ENCODE measurements around the gene HTT.
"Not testable (repeated sequence)": the region's sequence is repeated elsewhere in the genome, so short reads cannot be mapped to it uniquely, and the experiment has no call there.

Gene HTT

DNA sequence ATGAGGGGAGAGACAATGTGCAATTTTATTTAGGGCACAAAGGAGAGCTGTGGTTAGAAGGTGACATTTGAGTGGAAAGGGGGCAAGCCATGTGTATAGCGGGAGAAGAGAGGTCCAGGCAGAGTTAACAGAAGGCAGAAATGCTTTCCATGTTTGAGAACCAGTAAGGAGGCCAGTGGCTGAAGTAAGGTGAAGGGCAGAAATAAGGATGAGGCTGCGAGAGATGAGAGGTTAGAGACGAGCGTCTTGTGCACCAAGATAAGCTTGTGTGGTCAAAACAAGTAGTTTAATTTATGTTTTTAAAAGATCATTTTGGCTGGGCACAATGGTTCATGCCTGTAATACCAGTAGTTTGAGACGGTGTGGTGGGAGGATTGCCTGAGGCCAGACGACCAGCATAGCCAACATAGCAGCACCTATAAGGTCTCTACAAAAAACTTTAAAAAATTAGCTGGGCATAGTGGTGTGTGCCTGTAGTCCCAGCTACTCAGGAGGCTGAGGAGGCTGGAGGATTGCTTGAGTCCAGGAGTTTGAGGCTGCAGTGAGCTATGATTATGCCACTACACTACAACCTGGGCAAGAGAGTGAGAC, 8.5 kb downstream of the HTT start:
- TF ChIP-seq ZNF274 (IDR thresholded peaks at IDR 0.05; ENCODE audit: low read depth, low read length): no peak
- no peak overlapping the region for H3K4me3 ChIP-seq (ENCODE audit: low read length)

DNA sequence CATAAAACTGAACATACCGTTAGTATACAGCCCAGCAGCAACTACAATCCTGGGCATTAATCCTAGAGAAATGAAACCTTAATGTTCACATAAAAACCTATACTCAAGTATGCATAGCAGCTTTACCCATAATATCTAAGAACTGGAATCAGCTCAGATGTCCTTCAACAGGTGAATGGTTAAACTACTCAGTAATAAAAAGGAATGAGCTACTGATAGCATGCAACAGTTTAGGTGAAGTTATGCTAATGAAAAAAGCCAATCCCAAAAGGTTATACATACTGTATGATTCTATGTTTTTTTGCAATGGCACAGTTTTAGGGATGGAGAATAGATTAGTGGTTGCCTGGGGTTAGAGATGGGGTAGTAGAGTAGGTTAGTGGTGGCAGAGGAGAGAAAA, 9.3 kb downstream of the HTT start:
- TF ChIP-seq ZNF274 (IDR thresholded peaks at IDR 0.05; ENCODE audit: low read depth, low read length): no peak
- H3K4me3 ChIP-seq (ENCODE audit: low read length): no peak overlapping the region

DNA sequence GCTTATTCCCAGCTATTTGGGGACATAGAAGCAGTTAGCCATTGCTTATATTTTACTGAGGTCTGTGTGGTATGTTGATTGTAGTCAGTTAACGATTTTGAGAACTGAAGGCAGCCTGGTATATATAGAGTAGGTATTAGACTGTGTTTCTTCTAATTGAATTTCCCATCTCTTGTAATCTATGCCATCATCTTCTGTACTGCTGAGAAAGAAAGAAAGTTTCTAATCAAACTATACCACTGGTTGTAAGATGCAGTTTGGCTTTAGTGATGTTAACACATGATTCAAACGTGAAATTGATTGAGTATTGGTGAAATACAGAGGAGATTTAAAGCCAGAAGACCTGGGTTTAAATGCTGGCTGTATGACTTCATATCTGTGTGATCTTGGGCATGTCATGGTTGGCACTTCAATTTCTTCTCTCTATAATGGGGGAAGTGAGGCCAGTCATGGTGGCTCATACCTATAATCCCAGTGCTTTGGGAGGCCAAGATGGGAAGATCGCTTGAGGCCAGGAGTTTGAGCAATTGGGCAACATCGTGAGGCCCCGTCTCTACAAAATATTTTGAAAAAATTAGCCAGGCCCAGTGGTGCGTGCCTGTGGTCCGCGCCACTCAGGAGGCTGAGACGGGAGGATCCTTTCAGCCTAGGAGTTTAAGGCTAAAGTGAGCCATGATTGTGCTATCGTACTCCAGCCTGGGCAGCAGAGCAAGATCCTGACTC, 11.6 kb downstream of the HTT start:
- TF ChIP-seq ZNF274 (IDR thresholded peaks at IDR 0.05; ENCODE audit: low read depth, low read length): no peak

GRCh38 chr4:3087115-3087797, 12.8 kb downstream of the HTT start:
- H3K4me3 ChIP-seq (ENCODE audit: low read length): no peak overlapping the region
- TF ChIP-seq ZNF274 (IDR thresholded peaks at IDR 0.05; ENCODE audit: low read depth, low read length): no peak

More for the DNA sequence above, 11.6 kb downstream of the HTT start:
- no peak overlapping the region for H3K4me3 ChIP-seq (ENCODE audit: low read length)

DNA sequence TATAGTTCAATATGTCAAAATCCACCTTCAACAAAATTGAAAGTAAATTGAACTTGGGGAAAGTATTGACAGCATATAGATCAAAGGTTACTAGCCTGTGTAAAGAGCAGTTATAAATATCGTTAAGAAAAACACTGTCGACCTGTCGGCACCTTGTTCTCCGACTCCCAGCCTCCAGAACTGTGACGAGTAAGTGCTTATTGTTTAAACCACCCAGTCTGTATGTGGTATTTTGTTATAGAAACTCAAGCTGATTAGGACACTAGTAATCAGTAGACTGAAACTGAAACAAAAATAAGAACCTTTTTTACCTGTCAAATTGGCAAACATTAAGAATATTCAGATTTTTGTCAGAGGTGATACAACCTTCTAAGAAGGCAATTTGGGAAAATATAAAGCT, 17.0 kb downstream of the HTT start:
- no peak for TF ChIP-seq ZNF274 (IDR thresholded peaks at IDR 0.05; ENCODE audit: low read depth, low read length)
- no peak overlapping the region for H3K4me3 ChIP-seq (ENCODE audit: low read length)

DNA sequence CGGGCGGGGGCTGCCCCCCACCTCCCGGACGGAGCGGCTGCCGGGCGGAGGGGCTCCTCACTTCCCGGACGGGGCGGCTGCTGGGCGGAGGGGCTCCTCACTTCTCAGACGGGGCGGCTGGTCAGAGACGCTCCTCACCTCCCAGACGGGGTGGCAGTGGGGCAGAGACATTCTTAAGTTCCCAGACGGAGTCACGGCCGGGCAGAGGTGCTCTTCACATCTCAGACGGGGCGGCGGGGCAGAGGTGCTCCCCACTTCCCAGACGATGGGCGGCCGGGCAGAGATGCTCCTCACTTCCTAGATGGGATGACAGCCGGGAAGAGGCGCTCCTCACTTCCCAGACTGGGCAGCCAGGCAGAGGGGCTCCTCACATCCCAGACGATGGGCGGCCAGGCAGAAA, 20.2 kb downstream of the HTT start:
- not testable (repeated sequence) for H3K4me3 ChIP-seq (ENCODE audit: low read length)

DNA sequence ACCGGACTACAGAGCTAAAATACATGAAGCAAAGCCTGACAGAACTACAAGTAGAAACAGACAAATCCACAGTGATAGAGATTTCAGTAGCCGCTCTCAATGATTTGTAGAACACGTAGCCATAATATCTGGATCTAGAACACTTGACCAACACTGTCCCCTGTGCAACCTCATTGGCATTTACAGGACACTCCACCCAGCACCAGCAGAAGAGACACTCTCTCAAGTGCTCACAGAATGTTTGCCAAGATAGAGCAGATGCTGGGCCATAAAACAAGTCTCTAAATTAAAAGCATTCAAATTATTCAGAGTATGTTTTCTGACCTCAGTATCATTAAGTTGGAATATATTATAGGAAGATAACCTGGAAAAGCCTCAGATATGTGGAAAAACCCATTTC, 21.7 kb downstream of the HTT start:
- TF ChIP-seq ZNF274 (IDR thresholded peaks at IDR 0.05; ENCODE audit: low read depth, low read length): no peak

DNA sequence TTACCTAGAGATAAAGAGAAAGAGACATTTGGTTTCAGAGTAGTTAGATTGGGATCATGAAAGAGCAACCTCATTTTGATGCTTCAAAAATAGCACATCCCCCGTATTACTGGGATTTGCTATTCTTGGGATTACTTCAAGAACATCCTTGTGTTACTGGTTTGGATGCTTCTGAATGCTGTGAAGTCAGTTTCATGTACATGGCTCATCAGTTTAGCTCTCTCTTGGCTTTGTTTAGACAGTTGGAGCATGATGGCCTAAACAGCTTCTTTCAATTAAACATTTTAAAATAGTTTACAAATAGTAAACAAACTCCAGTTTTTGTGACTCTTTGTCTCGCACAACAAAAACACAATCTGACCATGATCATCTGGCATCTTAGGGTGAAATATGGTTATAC, 23.9 kb downstream of the HTT start:
- no peak overlapping the region for H3K4me3 ChIP-seq (ENCODE audit: low read length)
- TF ChIP-seq ZNF274 (IDR thresholded peaks at IDR 0.05; ENCODE audit: low read depth, low read length): no peak

More for the DNA sequence above, 21.7 kb downstream of the HTT start:
- H3K4me3 ChIP-seq (ENCODE audit: low read length): no peak overlapping the region

DNA sequence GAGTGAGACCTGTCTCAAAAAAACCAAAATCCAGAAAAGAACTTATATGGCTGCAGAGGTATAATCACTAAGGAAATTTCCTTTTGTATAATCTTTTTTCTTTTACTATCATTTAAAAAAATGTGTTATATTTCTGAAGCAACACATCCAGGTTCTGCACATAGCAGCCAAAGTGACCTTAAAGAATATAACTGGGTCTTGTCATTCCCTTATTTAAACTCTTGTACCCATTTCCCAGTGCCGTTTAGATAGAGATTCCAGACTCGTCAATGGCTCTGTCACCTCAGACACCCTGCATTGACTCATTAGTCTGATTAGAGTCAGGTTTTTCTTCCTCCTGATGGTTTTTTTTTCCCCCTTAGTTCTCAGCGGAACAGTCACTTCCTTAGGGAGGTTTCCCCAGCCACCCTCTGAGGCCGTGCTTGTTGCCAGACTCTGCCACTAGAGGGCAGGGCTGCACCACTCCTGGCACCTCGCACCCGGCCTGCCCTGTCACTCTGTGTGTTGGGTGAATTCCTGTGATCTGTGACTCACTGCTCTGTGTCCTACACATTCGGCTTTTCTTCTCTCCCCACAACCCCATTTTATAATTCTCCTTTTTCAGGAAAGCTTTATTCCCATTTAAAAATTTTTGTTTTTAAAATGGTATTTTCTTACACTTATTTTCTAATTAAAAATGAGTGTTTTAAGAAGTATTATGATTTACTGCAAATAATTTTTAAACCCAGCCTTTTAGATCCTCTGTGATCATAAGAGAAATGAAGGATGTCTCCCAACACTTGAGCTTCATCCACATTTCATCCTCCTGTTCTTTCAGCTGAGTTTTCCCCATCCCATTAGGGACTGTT, 32.1 kb downstream of the HTT start:
- H3K4me3 ChIP-seq (ENCODE audit: low read length): no peak overlapping the region
- no peak for TF ChIP-seq ZNF274 (IDR thresholded peaks at IDR 0.05; ENCODE audit: low read depth, low read length)

- no peak overlapping the region for H3K4me3 ChIP-seq (ENCODE audit: low read length)
- no peak for TF ChIP-seq ZNF274 (IDR thresholded peaks at IDR 0.05; ENCODE audit: low read depth, low read length)
Observed at GRCh38 chr4:3107271-3107670, 32.8 kb downstream of the HTT start.

- H3K4me3 ChIP-seq (ENCODE audit: low read length): no peak overlapping the region
- TF ChIP-seq ZNF274 (IDR thresholded peaks at IDR 0.05; ENCODE audit: low read depth, low read length): no peak
Observed at GRCh38 chr4:3107691-3108121, 33.2 kb downstream of the HTT start.

DNA sequence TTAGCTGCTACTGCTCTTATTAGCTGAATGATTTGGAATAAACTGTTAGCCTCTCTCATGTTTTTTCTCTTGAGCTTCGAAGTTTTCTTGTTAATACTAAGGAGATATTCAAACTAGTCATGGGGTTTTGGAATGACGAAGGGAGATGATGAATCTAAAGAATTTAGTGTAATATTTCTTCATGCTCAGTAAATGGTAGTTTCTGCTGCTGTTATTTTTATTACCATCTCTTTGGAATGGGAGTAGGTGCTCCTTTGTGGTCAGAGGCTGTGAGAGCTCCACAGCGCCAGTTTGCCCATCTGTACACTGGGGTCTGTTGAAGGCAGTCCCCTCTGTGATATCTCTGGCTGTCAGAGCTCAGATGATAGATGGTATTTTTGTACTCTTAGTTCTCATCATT, 33.7 kb downstream of the HTT start:
- TF ChIP-seq ZNF274 (IDR thresholded peaks at IDR 0.05; ENCODE audit: low read depth, low read length): no peak
- H3K4me3 ChIP-seq (ENCODE audit: low read length): no peak overlapping the region

- no peak for TF ChIP-seq ZNF274 (IDR thresholded peaks at IDR 0.05; ENCODE audit: low read depth, low read length)
- no peak overlapping the region for H3K4me3 ChIP-seq (ENCODE audit: low read length)
Observed at GRCh38 chr4:3111461-3111860, 37.0 kb downstream of the HTT start.

DNA sequence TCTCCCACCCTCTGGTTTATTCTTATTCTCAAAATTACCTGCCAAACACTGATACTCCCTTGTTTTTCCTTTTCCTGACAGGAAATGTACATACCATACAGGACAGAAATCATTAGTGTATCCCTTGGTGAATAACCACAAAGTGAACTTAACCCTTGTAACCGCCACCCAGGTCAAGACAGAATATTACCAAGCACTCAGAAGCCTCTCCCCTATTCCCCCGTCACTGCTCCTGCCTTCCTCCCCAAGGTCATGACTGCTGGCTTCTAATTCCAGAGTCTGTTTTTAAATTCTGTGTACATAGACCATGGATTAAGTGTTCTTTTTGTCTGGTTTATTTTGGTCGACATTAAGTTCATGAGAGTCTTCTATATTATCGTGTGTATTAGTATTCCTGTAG, 37.7 kb downstream of the HTT start:
- no peak for TF ChIP-seq ZNF274 (IDR thresholded peaks at IDR 0.05; ENCODE audit: low read depth, low read length)

More for the DNA sequence above, 37.7 kb downstream of the HTT start:
- H3K4me3 ChIP-seq (ENCODE audit: low read length): no peak overlapping the region

Data from GM08714 (cell line).